Panc1 (cell line): Measurements from ENCODE around the gene SMIM35. TPM values are rescaled to one million over a fixed set of nuclear protein-coding genes. Genes with fewer than 3 reads are reported as not detected.

Experiments
- ATAC-seq: fragments of 200-7000 bp; cut with Tn5 transposase; 2 replicates; pipeline ENCODE4 v1.9.1; 2020; ENCODE audit warnings: mild to moderate bottlenecking, moderate library complexity
- BruUV-seq: library from RNA; stranded (reverse); fragments of 400-500 nt; replicated peaks from 2 replicates; lab custom pipeline; 2021; lab: Mats Ljungman, UMichigan
- CTCF ChIA-PET: fragments of 300-600 bp; sonication (Branson Sonifier 250); formaldehyde crosslinking; loops from one replicate; lab custom pipeline; 2022; ENCODE audit warnings: antibody characterized with exemption; lab: Charles Lee
- POLR2A ChIA-PET: fragments of 300-600 bp; sonication (Branson Sonifier 250); formaldehyde crosslinking; loops from one replicate; lab custom pipeline; 2022; ENCODE audit warnings: antibody characterized with exemption; lab: Charles Lee
- DNase-seq: peaks from one replicate; pipeline ENCODE4 v3.0.0-alpha.2; 2010; ENCODE audit warnings: low read depth, low spot score
- H3K27ac ChIP-seq: 2 replicates; pipeline ENCODE4 v1.5.1; 2011; ENCODE audit warnings: mild to moderate bottlenecking, low read length, inconsistent platforms
- H3K27me3 ChIP-seq: fragments of 200-500 bp; sonication (Bioruptor generic); 2 replicates; pipeline ENCODE4 v1.6.0; 2014; ENCODE audit warnings: low read length, inconsistent platforms; ENCODE audit not compliant: control insufficient read depth, insufficient read depth
- H3K36me3 ChIP-seq: fragments of 200-500 bp; sonication (Bioruptor generic); 2 replicates; pipeline ENCODE4 v1.5.1; 2014; ENCODE audit warnings: inconsistent platforms, mild to moderate bottlenecking, low read length, moderate library complexity; ENCODE audit not compliant: control insufficient read depth, insufficient read depth
- H3K4me1 ChIP-seq: 2 replicates; pipeline ENCODE4 v1.5.1; 2011; ENCODE audit warnings: inconsistent platforms, mild to moderate bottlenecking, low read length, moderate library complexity; ENCODE audit not compliant: control insufficient read depth, insufficient read depth
- H3K4me3 ChIP-seq, 2 experiments: 2 replicates each; pipeline ENCODE4 v1.5.1; 2011 to 2012; ENCODE audit warnings: low read depth in 2 of 2, low read length in 2 of 2, mild to moderate bottlenecking in 2 of 2, inconsistent platforms in 1 of 2, moderate library complexity in 1 of 2
- H3K9me3 ChIP-seq: fragments of 200-500 bp; sonication (Bioruptor generic); 2 replicates; pipeline ENCODE4 v1.5.1; 2014; ENCODE audit warnings: low read depth, mild to moderate bottlenecking, inconsistent platforms, low read length, moderate library complexity; ENCODE audit not compliant: control insufficient read depth, insufficient read depth
- POLR2AphosphoS5 ChIP-seq: IDR thresholded peaks from 2 replicates; pipeline ENCODE4 v1.6.1; 2012; ENCODE audit warnings: mild to moderate bottlenecking, low read depth, low read length, moderate library complexity
- REST ChIP-seq, 2 experiments: IDR thresholded peaks; 2 replicates each; pipeline ENCODE4 v1.6.1; 2011 to 2012; ENCODE audit warnings: low read depth in 2 of 2, control low read depth in 1 of 2, low read length in 1 of 2, mild to moderate bottlenecking in 1 of 2, moderate library complexity in 1 of 2; ENCODE audit not compliant: insufficient read depth in 1 of 2
- SIN3A ChIP-seq: IDR thresholded peaks from 2 replicates; pipeline ENCODE4 v1.6.1; 2012; ENCODE audit warnings: low read depth, mild to moderate bottlenecking, low read length, moderate library complexity, borderline replicate concordance; ENCODE audit not compliant: insufficient read depth
- TCF7L2 ChIP-seq: IDR thresholded peaks from 2 replicates; pipeline ENCODE4 v1.6.1; 2011; ENCODE audit warnings: mild to moderate bottlenecking, low read depth, low read length, inconsistent platforms
- in situ Hi-C: cut with HindIII; loops from 2 replicates; pipeline ENCODE4 v1.10.0; 2016; ENCODE audit warnings: low sequenced_read_pairs, low pct_unique_long_range_greater_than_20kb
- intact Hi-C: fragments of 100-400 bp; cut with micrococcal nuclease; formaldehyde crosslinking; loops from one replicate; pipeline ENCODE4 v1.10.0; 2022; ENCODE audit not compliant: unreplicated experiment
- total RNA-seq: library from RNA; stranded (reverse); gene quantifications from one replicate; pipeline ENCODE4 v1.2.1, GENCODE V29; 2021; ENCODE audit not compliant: unreplicated experiment
- TF ChIP-seq, protein P1 (sequence below): fragments of 450-650 bp; IDR thresholded peaks from 2 replicates; pipeline ENCODE4 v1.5.1; 2017; ENCODE audit warnings: mild to moderate bottlenecking

SMIM35 gene
- total RNA-seq, 1 experiment from 2014 or later = not detected

DNA sequence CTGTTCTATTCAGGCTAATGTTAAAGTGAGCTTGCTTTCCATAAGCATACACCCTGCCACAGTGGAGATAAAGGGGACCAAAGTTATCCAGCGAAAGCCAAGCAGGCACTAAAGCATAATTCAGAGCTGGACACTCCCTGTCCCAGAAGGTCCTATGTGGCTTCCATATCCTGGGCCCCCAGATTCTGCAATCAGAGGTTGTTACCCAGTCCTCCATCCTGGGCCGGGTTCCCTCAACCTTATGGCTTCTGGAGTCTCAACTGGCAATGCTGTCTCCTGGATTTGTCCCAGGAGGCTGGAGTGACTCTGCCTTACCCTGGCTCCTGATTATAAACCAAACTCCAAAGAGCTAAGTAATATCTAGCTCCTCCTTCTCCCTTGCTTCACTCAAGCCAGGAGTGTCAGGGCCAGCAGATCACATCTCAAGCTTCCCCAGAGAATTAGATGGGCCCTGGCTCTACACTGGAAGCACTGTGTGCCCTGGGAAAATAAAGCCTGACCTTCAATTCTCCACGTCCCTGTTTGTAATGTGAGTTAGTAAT lies 14.0 kb upstream of the SMIM35 start:
- no peak overlapping the region for H3K27ac ChIP-seq
- H3K36me3 ChIP-seq = no peaks in the 10 kb centered on the region
- ChIA-PET CTCF (interaction anchor here (0.6 to 0.9 kb wide), 3 partner anchors 22 to 154 kb away, joined by 3 to 8 read pairs (median 4); no protein-coding TSS in a partner anchor), POLR2A (no interaction called here)
- ATAC-seq (no peak; the same call in 1 of the 2 replicates), DNase-seq (no peak)
- H3K4me1 ChIP-seq = no peaks in the 10 kb centered on the region
- no TSS peak for BruUV-seq
- in situ Hi-C loops = no loop called here
- intact Hi-C loops = no loop called here
- peaks cover 4% of the 10 kb centered on the region; the same call in 1 of the 2 replicates for H3K27me3 ChIP-seq
- H3K4me3 ChIP-seq = no peak overlapping the region
- TF ChIP-seq TCF7L2 = no peak
- no peak for TF ChIP-seq SIN3A
- TF ChIP-seq, protein P1, sequence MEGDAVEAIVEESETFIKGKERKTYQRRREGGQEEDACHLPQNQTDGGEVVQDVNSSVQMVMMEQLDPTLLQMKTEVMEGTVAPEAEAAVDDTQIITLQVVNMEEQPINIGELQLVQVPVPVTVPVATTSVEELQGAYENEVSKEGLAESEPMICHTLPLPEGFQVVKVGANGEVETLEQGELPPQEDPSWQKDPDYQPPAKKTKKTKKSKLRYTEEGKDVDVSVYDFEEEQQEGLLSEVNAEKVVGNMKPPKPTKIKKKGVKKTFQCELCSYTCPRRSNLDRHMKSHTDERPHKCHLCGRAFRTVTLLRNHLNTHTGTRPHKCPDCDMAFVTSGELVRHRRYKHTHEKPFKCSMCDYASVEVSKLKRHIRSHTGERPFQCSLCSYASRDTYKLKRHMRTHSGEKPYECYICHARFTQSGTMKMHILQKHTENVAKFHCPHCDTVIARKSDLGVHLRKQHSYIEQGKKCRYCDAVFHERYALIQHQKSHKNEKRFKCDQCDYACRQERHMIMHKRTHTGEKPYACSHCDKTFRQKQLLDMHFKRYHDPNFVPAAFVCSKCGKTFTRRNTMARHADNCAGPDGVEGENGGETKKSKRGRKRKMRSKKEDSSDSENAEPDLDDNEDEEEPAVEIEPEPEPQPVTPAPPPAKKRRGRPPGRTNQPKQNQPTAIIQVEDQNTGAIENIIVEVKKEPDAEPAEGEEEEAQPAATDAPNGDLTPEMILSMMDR = no peak
- no peak for TF ChIP-seq POLR2AphosphoS5
- no peak for TF ChIP-seq REST (IDR thresholded peaks at IDR 0.05; ENCODE audit: insufficient read depth in 1 of 2, low read depth in 2 of 2, low read length in 1 of 2)
- no peaks in the 10 kb centered on the region for H3K9me3 ChIP-seq

- H3K4me1 ChIP-seq = no peaks in the 10 kb centered on the region
- no peak overlapping the region for H3K27ac ChIP-seq
- POLR2A ChIA-PET = no interaction called here
- in situ Hi-C loops (no loop called here), intact Hi-C loops (no loop called here)
- no peak overlapping the region for H3K4me3 ChIP-seq
- CTCF ChIA-PET = interaction anchor here (0.6 kb wide), 1 partner anchor 99 kb away, joined by 8 read pairs; no protein-coding TSS in a partner anchor
- no TSS peak for BruUV-seq
- H3K36me3 ChIP-seq = no peaks in the 10 kb centered on the region
- peaks cover 4% of the 10 kb centered on the region; the same call in 1 of the 2 replicates for H3K27me3 ChIP-seq
- ATAC-seq (no peak), DNase-seq (no peak)
- TF ChIP-seq SIN3A (no peak), REST (IDR thresholded peaks at IDR 0.05; ENCODE audit: insufficient read depth in 1 of 2, low read depth in 2 of 2, low read length in 1 of 2) (no peak), POLR2AphosphoS5 (no peak), TCF7L2 (no peak)
- TF ChIP-seq, protein P1 = no peak
- no peaks in the 10 kb centered on the region for H3K9me3 ChIP-seq
Measured at GRCh38 chr11:118099838-118100556, 13.2 kb upstream of the SMIM35 start.
